Tibial nerve (tissue), 4 donors: ENCODE results near the gene ADAMTS17.

Experiments used
- CTCF ChIP-seq, 5 experiments: fragments of 200-600 bp in 3 of 5; fragments of 450-650 bp in 2 of 5; sonication (generic) in 3 of 5; IDR thresholded peaks; one replicate each; pipeline ENCODE4 v1.5.1; 2016 to 2019; ENCODE audit warnings: antibody characterized with exemption in 5 of 5, mild to moderate bottlenecking in 3 of 5, moderate library complexity in 2 of 5
- EP300 ChIP-seq, 2 donors: sonication (generic); formaldehyde crosslinking; IDR thresholded peaks; one replicate each; pipeline ENCODE4 v1.6.1; 2017; ENCODE audit warnings: antibody characterized with exemption in 2 of 2, mild to moderate bottlenecking in 1 of 2
- POLR2A ChIP-seq, 2 donors: fragments of 450-650 bp; IDR thresholded peaks; one replicate each; pipeline ENCODE4 v1.6.1; 2017; ENCODE audit warnings: antibody characterized with exemption in 2 of 2, mild to moderate bottlenecking in 2 of 2, moderate library complexity in 2 of 2

- TF ChIP-seq CTCF (IDR thresholded peaks at IDR 0.05), result no peak
- no peak for TF ChIP-seq POLR2A (IDR thresholded peaks at IDR 0.05)
- no peak for TF ChIP-seq EP300 (IDR thresholded peaks at IDR 0.05)
These were observed 340.4 kb downstream of the ADAMTS17 start for GRCh38 chr15:100001405-100001804.
